CD4-positive, alpha-beta T cell treated with Interleukin-21 for 1 hour (primary cell): ENCODE results near the gene QRICH2.
"Not testable (repeated sequence)": the region's sequence is repeated elsewhere in the genome, so short reads cannot be mapped to it uniquely, and the experiment has no call there.

Source experiments
- DNase-seq: peaks from one replicate; pipeline ENCODE4 v3.0.0-alpha.2; 2020

Gene QRICH2

DNA sequence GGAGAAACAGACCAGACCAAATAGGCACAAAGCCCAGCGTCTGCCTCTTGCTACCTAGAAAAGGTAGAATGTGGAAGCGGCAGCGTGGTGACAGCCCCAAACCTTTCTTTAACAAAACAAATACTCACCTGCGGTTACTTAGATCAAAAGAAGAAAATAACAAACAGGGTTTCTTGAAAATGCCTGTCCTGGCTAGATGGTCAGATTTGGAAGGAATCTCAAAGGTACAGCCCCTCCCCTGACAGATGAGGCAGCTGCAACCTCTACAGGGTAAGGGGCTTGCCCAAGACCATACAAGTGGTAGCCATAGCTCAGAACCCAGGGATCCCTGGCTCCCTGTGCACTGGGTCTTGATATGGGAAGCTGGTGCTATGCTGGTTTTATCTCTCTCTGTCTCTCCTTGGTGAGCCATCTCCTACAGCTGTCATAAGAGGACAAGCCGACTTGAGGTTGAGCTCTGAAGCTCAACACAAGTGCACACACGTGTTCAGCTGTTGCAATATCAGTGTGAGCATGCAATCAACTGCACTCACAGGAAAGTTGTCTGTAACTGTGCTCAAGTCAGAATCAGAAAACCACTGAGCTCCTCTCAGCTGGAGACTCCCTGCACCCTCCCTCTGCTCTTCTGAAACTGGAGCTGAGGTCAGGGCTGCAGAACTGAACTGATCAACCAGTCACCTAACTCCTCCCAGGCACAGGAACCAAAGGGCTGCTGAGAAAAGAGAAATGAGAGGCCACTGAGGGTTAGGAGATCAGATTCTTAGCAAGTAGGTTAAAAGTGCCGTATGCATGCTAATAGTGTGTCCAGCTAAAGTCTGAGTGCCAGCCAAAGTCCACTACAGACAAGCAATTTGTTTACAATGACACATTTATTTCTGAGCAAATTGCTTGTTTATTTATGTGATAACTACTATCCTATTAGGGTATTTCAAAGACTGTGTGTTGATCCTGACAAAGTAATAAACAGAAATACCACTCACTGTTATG lies 61.7 kb downstream of the QRICH2 start:
- peak; percentile 48 for DNase-seq

DNA sequence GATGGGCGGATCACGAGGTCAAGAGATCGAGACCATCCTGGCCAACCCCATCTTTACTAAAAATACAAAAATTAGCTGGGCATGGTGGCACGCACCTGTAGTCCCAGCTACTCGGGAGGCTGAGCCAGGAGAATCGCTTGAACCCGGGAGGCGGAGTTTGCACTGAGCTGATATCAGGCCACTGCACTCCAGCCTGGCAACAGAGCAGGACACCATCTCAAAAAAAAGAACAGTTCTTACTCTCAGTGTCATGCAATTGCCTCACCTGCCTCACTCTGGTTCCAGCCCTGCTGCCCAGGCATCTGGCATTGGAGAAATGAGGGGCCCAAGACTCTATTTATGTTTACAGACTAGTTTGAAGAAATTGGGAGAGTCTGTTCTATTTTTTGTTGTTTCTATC lies 63.4 kb downstream of the QRICH2 start:
- not testable (repeated sequence) for DNase-seq

DNA sequence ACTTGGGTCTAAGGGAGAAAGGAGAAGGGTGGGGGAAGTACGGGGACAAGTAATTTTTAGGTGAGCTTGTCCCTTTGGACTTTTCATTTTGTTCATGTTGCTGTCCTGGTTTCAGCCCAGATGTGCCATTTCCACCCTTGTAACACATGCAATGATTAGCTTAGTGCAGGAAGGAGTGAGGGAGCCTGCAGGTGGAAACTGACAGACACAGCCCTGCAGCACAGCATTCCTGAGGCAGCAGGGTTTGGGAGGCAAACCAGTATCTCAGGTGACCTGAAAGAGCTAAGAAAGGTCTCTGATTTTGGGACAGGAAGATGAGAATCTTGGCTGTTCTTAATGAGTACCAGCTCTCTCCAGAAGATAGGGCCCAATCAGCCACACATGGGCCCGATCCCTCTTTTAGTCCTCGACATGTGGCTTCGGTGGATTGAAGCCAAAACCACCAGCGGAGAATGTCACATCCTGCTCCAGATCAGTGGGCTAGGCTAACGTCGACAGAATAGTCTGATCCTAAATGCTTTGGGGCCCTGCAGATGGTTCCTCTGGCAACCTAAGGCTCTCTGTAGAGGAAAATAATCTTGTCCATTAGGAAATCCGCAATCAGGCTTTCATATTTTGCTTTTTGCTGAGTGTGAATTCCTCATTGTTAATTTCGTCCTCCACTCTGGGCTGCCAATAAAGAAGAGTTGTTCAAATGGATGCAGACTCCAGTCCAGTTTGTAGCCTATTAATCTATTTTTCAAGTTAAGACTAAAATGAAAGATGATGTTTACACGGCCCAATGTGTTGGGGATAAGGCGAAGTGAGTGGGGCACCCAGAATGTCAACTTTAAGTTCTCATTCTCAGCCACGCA lies 64.0 kb downstream of the QRICH2 start:
- no peak for DNase-seq

DNA sequence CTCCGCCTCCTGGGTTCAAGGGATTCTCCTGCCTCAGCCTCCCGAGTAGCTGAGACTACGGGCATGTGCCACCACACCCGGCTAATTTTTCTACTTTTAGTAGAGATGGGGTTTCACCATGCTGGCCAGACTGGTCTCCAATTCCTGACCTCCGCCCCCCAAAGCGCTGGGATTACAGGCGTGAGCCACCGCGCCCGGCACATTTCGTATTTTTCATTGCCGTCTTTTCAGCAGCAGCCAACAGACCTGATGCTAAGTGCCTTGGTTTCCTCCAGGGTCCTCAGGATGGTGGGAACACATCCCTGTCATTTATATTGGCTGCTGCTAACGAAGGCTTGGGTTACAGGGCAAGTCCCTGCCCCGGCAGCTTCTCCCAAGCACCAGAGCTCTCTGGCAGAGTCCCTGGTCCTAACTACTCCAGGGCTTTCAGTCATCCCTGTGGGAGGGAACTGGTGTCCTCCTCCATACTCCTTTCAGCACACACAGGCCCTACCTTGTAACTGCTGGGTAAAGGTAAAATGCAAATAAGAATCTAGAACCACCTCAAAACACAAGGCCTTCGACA lies 66.3 kb downstream of the QRICH2 start:
- DNase-seq: no peak

DNA sequence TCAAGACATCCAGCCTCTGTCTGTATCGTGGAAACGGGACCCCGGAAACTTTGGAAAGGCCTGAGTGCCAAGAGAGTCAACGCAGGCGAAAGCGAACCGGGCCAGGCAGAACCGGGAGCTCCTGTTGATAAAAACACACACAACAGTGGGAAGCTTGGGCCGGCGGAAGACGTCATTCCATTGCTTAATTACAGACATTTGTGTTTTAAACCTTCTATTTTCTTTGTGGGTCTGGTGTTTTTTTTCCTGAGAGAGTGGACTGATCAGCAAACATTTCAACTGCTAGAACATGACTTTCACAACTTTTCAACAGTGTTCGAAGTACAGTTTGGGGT lies 66.9 kb downstream of the QRICH2 start:
- DNase-seq: no peak

DNA sequence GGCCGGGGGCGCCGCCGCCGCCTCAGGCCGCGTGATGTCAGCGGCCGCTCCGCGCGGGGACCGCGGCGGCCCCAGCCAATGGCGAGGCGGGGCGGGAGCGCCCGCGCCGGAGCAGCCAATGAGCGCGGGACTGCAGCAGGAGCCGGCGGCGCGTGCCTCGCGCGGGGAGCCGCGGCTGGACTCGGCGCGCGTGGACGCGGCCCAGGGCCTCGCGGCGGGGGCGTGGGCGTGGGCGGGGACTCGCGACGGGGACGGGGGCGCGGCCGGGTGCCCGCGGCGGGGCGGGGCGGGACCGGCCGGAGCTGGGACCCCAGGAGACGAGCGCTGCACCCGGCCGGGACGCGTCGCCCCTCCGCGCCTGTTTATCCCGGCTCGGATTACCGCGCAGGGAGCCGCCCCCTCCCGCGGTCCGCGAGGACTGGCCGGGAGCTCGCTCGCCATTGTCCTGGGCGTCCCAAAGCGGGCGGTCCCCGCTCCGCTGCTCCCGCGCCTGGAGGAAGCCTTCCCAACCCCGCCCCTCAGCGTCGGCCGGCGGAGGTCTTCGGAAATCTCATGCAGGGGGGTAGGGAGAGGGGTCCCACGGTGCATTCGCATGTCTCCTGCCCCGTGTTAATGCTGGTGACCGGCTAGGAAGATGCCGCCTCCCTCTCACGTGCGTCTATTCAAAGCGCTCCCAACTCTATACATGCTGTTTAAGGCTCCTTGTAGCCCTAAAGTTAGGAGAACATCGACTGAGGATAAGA lies 67.4 kb downstream of the QRICH2 start, which contains the start of gene RNF157:
RNF157 (minus strand) TSS at position 33 of the 743 bp plus-strand sequence. CDS start 253 bp downstream, outside the sequence.
- peak; percentile 81 for DNase-seq

DNA sequence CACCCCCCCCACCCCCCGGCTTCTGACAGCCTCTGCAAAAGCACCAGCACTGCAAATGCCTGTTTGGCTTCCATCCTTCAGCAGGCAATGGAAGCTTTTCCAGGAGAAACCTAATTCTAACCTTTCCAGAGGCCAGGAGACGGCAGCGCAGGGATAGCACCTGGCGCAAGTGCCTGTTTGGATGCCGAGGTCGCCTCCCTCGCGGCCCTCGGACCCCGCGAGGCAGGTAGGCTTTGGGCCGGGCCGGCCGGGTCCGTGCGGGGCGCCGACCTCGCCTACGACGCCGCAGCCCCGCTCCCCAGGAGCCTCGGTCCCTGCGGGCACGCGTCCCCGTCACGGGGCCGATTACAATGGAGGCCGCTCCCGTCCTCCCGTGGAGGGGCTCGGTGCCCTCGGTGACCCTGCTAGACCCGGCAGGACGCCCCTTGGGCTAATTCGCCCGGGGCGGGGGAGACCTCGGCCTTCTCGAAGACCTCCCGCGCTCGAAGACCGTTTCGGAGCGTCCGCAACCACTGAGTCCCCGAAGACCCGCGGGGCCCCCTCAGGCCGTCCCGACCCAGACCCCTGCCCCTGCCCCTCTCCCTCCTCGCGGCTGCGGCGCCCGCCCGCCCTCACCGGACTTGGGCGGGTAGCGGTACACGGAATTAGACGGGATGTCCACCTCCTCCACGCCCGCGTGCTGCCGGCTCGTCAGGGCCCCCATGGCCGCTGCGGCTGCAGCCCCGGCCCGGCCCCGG lies 68.4 kb downstream of the QRICH2 start:
- DNase-seq: no peak

DNA sequence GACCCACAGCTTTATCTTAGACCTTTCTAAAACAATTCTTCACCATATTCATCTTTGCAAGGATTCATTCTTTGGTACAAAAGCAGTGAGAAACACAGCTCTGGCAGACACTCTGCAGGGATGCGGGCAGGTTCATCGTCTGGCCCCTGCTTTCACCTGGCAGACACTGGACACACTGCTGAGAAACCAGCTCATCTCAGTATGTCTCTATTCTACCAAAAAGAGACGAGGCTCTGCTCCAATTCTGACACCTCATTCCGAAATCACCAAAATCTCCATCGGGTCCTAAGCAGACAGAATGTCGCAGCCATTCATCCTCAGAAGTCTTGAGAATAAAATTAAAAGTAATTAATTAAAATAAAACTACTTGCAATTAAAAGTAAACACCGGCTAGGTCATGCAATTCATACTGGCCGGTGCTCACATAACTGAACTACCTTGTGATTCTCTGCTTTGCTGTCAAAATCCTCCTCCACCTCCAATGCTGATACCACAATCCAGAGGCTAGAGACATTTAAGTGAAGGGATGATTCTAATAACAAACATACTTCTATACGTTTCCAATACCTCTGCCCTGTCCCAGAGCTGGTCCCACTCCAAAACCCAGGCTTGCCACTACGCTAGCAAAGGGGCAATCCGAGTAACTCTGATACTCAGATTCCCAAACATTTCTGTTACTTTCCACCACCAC lies 69.1 kb downstream of the QRICH2 start:
- DNase-seq: no peak

DNA sequence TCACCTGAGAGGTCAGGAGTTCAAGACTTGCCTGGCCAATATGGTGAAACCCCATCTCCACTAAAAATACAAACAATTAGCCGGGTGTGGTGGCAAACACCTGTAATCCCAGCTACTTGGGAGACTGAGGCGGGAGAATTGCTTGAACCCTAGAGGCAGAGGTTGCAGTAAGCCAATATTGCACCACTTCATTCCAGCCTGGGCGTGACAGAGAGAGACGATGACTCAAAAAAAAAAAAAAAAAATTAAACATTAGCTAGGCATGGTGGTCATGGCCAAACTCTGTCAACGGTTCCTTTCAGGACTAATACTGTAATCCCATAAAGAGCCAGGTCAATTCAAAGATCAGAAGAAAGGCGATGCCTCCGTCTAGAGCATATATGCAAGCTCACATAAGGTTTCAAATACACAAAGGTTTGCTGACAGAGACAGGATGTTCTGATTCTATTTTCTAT lies 70.2 kb downstream of the QRICH2 start:
- no peak for DNase-seq

DNA sequence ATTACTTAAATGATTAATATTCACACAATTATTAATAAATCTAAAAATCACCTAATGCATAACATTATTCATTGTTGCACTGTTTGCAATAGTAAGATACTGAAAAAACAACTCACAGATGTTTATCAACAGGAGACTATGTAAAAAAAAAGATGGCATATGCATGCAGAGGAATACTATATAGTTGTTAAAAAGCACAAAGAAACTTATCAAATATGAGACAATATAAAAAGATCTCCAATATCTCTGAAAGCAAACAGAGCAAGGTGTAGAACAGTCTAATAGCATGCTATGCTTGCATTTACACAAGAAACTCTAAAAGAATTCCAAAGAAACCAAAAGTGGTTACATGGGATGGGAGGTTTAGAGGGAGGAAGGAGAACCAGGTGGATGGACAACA lies 71.5 kb downstream of the QRICH2 start:
- no peak for DNase-seq

DNA sequence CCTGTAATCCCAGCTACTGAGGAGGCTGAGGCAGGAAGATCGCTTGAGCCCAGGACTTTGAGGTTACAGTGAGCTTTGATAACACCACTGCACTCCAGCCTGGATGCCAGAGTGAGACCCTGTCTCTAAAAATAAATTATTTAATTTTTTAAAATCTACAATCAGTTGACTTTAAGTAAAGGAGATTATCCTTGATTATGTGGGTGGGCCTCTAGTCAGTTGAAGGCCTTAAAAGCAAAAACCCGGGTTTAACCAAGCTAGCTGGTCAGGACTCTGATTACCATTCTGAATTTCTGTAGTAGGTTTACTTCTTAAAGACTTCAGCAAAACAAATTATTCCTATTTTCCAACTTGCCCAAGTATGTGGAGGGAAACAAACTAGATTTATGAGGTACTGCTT lies 72.2 kb downstream of the QRICH2 start:
- DNase-seq: no peak

DNA sequence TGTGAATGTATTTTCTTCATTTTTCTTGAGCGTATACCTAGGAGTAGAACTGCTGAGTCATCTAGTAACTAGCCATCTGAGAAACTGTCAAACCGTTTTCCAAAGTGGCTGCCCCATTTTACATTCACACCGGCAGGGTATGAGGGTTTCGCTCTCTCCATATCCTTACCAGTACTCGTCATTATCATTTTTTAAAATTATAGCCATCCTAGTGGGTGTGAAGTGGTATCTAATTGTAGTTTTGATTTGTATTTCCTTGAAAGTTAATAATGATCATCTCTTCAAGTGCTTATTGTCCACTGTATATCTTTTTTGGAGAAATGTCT lies 73.8 kb downstream of the QRICH2 start:
- DNase-seq: no peak

DNA sequence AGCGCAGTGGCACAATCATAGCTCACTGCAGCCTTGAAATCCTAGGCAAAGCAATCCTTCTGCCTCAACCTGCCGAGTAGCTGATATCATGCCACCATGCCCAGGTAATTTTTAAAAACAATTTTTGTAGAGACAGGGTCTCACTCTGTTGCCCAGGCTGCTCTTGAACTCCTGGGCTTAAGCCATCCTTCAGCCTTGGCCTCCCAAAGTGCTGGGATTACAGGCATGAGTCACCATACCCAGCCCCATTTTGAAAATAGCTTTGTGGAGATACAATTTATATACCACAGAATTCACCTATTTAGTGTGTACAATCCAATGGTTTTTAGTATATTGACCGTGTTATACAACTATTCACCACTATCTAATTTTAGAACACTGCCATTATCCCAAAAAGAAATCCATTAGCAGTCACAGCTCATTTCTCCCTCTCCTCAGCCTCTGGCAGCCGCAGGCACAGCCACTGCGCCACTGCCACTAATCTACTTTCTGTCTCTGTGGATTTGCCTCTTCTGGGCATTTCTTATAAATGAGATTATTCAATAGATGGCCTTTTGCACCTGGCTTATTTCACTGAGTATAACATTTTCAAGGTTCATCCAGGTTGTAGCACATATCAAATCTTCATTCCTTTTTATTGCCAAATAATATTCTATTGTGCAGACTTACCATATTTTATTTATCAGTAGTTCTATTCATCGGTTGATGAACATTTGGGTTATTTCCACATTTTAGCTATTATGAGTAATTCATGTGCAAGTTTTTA lies 74.3 kb downstream of the QRICH2 start:
- no peak for DNase-seq

DNA sequence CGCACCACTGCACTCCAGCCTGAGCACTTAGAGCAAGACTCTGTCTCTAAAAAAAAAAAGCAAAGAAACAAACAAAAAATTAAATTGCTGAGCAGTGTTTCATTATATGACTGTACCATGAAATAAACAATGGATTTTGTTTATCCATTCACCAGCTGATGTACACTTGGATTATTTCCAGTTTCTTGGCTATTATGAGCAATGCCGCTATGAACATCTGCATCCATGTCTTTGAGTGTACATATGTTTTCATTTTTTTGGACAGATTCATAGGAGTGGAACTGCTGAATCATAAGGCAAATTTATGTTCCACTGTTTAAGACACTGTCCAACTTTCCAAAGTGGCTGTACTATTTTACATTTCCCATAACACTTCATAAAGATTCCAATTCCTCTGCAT lies 75.7 kb downstream of the QRICH2 start:
- DNase-seq: no peak

DNA sequence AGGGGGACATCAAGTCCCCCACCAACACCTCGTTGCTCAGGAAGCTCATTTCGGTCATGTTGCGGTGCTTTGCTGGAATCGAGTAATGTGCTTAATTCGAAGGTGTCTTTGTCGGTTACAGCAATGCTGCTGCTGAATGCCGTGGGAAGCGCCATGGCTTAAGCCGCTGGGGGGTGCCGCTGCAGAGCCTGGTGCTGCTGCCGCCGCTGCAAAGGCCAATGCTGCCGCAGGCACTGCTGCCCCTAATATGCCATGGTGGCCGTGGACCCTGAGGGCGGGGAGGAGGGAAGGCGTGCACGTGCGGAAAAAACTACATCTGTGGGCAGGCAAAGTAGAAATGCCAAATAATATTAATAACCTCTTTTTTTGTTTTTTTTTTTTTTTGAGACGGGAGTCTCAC lies 81.3 kb downstream of the QRICH2 start:
- DNase-seq: not testable (repeated sequence)

DNA sequence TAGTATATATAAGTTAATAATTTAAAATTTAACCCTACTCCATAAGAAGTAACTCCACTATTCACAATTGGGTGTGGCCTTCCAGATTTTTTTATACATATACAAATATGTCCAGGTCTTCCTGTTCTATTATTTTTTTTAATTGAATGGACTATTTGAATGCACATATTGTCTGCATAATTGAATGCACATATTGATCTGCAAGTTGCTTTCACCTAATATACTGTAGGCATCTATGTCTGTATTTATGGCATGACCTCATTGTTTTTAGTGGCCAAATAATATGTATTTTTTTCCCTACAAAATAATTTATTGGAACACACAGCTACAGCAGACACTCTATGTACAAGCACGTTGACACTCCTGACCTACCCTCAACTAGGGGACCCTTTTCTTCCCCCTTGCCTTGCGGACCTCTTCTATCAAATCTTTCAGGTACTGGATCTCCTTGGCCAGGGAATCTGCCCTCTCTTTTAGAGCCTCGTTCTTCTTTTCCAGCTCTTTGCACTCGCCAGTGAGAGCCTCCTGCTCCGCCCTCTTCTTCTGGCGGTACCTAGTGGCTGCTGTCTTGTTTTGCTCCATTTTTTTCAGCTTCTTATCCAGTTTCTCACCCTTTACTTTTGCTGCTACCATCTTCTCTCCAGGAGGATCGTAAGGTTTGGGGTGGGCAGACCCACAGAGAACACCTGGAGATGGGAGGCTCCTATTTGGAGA lies 82.5 kb downstream of the QRICH2 start:
- DNase-seq: not testable (repeated sequence)
